CD4-positive, alpha-beta T cell treated with Interleukin-15 for 1 hour (primary cell): ENCODE measurements around the gene PLSCR2.
"Not testable (repeated sequence)": the region's sequence is repeated elsewhere in the genome, so short reads cannot be mapped to it uniquely, and the experiment has no call there.

ENCODE experiments used
- DNase-seq: peaks from one replicate; pipeline ENCODE4 v3.0.0-alpha.2; 2020

PLSCR2 gene, protein sequence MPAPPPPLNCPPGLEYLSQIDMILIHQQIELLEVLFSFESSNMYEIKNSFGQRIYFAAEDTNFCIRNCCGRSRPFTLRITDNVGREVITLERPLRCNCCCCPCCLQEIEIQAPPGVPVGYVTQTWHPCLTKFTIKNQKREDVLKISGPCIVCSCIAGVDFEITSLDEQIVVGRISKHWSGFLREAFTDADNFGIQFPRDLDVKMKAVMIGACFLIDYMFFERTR

DNA sequence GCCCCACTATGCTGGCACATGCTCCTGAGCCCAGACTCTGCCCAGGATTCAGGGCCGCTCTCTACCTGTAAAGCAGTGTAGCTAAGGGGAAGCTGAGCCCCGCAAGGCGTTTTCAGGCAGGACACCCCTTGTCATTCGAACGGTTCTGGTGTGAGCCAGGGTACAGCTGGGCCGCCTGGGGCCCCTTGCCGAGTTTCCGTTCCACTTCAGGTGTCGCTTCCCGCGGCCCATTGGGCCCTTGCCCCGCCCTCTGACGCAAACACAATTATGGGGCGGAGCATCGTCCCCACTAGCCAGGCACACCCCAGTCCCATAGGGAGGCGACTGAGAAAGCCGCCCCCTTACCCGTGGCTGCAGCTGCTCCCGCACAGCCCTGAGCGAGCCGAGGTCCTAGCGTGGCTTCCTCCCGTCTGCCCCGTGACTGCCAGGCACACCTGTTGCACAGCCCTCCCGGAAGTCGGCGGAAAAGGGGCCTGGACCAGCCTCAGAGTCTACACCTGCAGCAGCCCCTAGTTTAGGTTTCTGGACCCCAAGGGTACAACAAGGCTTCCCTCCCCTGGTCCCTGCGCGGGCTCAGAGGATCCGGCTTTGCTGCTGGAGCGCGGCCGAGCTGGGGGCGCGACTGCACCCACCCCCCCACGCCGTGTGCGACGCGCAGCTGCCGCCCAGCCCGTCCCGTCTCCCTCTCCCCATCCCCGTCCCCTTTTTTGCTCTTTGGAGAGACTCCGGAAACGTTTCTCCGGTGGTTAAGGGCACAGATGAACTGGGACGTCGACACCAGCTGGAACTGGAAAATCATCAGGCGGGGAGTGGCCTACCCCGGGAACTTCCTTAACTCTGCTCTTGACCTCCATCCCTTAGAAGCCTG is at the start of gene PLSCR2:
Gene PLSCR2 (minus strand): TSS at position 412 of the 868 bp plus-strand sequence. CDS start 9,657 bp downstream, outside the sequence.
- peak; percentile 85 for DNase-seq

DNA sequence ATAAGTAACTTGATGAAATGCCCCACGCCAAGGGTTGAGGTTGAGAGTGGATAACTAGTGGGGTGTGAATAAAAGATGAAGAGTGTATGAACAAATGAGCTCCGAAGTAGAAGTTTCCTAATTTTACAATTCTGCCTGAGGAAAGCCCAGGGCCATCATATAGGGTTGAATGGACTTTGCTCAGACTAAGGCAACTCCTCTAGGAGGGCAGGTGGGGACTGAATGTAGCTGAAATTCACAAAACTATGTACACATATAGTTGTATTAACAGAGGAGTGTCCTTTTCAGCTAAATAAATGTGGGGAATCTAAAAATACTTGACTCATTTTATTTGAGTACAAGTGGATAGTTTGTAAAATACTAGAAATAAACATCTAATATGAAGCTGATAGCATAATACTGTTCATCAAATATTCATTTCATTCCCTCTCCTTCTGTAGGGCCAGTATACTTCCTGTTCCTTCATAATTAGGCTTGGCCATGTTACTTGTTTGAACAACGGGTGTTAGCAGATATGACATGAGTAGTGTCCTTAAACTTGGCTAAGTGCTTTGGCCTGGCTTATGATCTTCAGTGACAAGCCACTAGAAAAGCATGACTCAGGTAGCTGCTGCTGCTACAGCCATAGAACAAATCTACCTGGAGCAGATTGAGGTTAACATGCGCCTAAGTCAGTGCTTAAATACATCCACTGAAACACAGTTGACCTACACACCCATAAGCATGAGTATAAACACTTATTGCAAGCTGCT is 48.5 kb upstream of the PLSCR2 start:
- DNase-seq: no peak

DNA sequence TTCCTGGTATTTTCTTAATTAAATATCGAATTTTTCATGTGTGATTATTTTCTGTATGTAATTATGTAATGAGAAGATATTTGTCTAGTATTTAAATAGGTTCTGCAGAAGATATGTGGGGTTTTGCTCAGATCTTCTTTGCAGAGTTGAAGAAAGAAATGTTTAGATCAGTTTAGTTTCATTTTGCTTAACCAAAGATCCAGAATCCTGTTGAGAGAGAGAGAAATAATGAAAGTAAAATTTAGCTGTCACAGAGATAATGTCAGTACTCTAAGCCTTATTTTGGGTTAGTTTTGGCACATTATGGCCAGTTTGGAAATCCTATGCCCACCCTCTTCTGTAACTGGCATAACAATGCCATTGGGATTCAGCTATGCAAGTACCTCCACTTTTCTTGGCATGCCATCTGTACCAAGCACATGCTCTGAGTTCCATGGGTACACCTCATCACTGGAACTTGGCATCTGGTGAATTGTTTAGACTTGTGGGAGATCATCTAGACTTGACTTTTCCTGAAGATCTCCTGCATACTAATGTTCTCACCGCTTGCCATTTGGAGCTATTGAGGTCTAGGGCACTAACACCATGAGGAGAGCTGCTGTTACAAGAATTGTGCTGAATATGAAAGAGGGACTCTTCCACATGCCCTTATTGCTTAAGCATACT is 44.2 kb upstream of the PLSCR2 start:
- DNase-seq: no peak

DNA sequence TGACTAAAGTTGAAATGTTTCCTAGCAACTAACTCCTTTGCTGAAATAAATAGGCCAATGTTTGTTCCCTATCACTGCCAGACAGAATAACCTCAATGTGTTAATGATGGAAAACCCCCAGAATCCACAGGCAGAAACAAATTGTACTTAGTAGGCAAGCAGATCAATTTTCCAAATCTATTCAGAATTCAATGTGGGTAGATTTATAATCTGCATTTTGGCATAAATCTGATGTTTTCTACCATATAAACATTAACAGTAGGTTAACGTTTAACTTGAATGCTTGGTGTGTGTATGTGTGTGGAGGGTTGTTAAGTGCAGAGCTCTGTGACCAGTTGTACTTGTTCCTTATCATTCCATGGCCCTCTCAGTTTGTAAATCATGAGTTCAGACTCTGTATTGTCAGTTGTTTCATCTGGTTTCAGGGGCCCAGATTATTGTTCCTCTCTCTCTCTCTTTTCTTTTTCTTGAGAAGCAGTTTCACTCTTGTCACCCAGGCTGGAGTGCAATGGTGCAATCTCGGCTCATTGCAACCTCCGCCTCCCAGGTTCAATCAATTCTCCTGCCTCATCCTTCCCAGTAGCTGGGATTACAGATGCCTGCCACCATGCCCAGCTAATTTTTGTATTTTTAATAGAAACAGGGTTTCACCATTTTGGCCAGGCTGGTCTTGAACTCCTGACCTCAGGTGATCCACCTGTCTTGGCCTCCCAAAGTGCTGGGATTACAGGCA is 42.2 kb upstream of the PLSCR2 start:
- DNase-seq: no peak

DNA sequence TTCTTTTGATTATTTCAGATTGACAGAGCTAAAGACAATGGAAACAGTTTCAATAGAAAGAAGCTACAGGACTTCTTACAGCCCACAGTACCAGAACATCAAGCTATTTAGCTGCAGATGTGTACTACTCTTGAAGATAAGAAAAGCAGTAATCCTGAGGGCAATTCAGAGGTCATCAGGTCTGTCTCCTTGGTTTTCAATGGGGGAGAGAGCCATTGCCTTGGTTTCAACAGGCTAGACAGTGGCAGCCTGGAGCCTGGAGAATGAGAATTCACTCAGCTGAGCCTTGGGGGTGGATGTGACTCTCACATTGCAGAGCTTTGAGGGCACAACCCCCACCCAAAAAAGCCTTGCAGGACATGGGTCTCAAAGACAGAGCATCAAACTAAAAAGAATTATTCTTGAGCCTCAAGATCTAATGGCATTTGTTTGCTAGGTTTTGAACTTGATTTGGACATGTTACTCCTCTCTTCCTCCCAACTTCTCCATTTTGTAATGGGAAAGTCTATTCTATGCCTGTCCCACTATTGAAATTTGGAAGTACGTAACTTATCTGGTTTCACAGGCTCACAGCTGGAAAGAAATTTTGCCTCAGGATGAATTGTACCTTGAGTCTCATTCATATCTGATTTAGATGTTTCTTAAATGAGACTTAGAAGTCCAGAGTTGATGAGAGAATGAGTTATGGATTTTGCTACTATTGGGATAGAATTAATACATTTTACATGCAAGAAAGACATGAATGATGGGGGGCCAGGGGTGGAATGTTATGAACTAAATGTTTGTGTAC is 38.2 kb upstream of the PLSCR2 start:
- DNase-seq: no peak

DNA sequence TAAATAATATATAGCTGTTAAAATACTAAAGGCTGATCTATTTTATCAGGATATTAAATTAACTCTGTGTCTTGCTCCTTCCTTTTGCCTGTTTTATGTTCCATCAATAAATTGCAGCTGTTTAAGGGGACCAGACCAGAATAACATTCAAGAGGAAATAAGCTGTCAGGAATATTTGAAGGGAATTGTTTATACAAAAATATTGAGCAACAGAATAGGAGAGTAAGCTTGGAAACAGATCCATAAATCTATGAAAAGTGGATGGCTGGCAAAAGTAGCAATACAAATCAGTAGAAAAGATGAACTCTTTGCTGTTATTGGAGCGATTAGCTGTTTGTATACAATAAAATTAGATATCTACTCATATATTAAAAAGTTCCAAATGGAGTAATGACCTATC is 36.2 kb upstream of the PLSCR2 start:
- DNase-seq: no peak

DNA sequence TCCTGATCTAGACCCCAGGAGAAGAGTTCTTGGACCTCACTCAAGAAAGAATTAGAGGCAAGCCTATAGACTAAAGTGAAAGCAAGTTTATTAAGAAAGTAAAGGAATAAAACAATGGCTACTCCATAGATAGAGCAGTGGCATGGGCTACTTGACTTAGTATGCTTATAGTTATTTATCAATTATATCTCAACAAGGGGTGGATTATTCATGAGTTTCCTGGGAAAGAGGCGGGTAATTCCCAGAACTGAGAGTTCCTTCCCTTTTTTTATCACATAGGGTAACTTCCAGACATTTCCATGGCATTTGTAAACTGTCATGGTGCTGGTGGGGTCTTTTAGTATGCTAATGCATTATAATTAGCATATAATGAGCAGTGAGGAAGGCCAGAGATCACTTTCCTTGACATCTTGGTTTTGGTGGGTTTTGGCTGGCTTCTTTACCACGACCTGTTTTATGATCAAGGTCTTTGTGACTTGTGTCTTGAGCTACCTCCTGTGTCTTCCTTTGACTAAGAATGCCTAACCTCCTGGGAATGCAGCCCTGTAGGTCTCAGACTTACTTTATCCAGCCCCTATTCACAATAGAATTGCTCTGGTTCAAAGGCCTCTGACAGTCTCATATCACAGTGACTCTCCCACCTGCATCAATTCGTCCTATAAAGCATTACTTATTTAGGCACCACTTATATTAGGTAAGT is 35.3 kb upstream of the PLSCR2 start:
- DNase-seq: no peak

DNA sequence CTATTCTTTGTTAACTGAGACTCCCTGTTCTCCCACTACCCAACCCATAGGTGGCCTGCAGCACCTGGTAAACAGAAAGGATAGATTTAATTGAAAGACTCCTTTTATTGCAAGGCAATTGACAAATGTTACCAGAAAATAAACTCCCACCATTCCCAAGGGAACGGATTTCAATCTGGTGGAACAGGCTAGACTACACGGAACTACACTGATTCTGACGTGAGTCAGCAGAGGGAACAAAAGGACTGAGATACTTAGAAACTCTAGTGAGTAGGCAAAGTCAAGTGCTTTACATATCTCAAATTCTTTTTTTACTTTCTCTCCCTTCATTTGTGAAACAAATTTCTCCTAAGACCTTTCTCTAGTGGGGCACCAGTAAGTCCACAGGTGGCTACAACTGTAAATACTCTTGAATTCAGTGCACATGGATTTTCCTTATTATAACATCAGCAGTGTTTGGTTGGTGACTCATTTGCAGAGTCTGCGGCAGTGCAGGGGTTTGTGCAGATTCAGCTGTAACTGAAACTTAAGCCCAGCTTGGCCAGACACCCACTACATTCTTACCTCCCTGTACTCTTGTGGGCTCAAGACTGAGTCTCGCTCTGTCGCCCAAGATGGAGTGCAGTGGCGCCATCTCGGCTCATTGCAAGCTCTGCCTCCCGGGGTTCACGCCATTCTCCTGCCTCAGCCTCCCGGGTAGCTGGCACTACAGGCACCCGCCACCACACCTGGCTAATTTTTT is 34.3 kb upstream of the PLSCR2 start:
- DNase-seq: no peak

DNA sequence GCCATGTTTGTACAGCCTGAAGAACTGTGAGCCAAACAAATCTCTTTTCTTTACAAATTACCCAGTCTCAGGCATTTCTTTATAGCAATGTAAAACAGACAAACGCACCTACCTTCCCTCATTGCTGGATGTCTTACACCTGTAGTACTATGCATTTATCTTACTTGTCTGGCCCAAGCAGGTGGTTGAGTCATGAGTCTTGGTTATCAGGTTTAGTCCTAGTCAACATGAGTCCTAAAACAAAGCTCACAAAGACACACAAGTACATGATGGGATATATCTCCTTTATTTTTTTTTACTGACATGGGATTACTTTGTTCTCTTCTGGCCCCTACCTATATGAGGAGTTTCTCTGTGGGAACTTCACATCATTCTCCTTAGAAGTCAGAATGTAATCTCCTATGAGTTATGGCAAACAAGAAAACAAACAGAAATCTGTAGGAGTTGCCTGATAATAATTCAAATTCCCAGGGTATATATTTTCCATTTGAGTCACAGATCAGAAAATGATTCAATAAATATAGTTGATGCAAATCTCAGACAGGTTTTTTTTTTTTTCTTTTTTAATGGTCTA is 33.6 kb upstream of the PLSCR2 start:
- no peak for DNase-seq

DNA sequence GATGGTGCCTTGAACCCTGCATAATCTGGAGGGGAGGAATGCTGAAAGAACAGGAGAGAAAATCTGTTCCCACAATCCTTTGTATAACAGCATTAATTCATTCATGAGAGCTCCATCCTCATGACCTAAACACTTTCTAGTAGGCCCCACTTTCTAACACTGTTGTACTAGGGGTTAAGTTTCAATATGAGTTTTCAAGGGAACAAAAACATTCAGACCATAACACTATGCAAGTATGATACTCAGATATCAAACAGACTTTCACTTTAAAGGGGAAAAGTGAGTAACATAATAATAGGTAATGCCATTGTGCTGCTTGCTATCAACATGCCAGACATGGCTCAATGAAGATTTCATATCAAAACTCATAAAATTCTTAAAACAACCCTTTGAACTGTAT is 32.4 kb upstream of the PLSCR2 start:
- no peak for DNase-seq

DNA sequence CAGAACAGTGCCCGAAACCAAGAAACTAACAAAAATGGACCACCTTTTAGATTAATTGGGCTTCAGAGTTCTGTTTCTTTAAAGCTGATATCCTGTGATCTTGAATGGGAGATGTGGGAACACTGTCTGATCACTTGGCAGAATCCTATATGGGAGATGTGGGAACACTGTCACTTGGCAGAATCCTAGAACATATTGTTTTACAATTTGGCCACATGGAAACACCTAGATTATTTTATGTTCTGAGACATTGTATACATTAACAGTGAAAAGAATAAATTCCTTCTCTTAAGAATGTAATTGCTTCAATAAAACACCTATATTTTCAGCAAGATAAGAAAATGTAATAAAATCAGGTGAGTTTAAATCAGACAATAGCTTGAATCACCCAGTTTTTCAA is 30.3 kb upstream of the PLSCR2 start:
- no peak for DNase-seq

DNA sequence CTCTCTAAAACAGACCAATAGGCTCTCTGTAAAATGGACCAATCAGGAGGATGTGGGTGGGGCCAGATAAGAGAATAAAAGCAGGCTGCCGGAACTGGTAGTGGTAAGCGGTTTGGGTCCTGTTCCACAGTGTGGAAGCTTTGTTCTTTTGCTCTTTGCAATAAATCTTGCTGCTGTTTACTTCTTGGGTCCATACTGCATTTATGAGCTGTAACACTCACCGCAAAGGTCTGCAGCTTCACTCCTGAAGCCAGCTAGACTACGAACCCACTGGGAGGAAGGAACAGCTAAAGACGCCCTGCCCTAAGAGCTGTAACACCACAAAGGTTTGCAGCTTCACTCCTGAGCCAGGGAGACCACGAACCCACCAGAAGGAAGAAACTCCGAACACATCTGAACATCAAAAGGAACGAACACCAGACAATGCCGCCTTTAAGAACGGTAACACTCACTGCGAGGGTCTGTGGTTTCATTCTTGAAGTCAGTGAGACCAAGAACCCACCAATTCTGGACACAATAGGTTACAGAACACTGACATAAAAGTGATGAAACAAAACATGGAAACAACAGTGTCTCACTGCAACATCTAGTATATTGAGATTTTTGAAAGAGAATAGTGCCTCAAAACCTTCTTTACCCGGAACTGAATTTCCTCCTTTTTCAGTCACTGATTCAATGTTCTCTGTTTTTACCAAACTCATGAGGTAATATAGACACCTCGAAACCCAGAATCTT is 28.8 kb upstream of the PLSCR2 start:
- peak; percentile 38 for DNase-seq

DNA sequence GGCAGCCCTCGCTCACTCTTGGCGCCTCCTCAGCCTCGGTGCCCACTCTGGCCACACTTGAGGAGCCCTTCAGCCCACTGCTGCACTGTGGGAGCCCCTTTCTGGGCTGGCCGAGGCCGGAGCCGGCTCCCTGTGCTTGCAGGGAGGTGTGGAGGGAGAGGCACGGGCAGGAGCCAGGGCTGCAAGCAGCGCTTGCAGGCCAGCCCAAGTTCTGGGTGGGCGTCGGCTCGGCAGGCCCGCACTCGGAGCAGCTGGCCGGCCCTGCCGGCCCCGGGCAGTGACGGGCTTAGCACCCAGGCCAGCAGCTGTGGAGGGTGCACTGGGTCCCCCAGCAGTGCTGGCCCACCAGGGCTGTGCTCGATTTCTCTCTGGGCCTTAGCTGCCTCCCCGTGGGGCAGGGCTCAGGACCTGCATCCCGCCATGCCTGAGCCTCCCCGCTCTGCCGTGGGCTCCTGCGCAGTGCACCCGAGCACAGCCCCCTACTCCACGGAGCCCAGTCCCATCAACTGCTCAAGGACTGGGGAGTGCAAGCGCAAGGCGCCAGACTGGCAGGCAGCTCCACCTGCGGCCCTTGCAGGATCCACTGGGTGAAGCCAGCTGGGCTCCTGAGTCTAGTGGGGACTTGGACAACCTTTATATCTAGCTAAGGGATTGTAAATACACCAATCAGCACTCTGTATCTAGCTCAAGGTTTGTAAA is 27.9 kb upstream of the PLSCR2 start:
- DNase-seq: not testable (repeated sequence)

DNA sequence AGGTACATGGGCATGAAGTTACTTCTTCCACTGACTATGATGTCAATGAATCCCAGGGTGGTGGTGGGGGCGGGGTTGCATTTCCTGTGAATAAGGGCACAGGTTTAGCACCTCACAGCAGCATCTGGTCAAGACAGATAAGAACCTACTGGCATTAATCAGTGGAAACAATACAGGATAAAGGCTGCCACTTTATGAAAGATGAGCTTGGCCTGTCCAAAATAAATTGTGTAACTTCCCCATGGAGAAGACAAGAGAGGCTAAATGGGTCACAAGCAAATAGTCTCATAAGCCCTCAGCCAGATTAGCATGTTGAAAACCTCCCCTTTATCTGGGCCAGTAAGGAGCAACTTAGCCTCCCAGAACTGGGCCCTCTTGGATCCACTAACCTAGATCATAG is 27.4 kb upstream of the PLSCR2 start:
- DNase-seq: no peak

DNA sequence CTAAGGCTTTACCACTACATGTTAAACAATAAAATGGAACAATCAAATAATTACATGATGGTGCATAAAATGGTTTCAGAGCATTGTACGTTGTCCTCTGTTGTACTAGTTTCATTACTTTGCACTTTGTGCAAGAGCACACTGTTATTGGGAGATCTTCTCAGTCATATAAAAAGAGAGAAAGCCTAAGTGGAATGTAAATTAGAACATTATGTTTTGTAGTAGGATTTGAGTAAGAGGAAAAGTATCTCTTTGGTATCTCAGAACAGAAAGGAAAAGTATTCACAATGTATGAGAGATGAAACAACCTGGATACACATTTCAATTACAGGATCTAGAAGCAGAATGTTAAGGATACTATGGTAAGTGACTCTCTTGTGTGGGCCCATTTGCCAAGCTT is 26.9 kb upstream of the PLSCR2 start:
- DNase-seq: no peak

DNA sequence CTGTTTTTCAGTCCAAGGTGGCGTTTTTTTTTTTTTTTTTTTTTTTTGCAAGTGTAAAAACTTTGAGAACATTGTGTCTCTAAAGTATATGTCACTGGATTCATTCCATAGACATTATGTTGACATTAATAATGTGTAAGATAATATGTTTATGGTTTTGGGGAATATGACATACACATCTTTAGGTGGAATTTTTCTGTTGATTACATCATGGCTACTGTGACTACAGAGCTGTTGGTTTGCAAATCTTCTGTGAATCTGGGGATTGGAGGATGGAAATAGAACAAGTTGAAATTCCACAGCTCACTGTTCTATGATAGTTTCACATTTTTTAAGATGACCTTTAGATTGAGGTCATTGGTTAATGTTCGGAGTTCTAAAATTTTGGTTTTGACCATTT is 24.4 kb upstream of the PLSCR2 start:
- no peak for DNase-seq

DNA sequence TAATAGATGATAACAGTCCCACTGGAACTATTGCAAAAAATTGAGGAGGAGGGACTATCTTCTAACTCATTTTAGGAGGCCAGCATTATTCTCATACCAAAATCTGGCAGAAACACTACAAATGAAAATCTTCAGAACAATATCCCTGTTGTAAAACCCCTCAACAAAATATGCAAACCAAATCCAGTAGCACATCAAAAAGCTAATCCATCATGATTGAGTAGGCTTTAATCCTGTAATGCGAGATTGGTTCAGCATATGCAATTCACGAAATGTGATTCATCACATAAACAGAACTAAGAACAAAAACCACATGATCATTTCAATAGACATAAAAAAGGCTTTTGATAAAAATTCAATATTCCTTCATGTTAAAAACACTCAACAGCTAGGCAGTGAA is 23.9 kb upstream of the PLSCR2 start:
- DNase-seq: no peak

DNA sequence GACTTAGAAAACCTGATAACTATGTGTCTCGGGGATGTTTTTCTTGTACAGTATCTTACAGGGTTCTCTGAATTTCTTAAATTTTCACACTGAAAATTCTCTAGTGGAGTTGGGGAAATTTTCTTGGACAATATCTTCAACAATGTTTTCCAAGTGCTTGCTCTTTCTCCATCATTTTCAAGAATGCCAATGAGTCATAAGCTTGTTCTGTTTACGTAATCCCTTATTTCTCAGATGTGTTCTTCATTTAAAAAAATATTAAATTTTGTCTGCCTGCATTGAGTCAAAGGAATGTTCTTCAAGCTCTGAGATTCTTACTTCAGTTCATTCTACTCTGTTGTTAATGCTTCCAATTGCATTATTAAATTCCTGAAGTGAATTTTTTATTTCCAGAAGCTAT is 21.9 kb upstream of the PLSCR2 start:
- DNase-seq: no peak
